Left lung (tissue), 10 donors: ENCODE measurements around the gene MYRF. TPM values are rescaled to one million over a fixed set of nuclear protein-coding genes. Genes with fewer than 3 reads are reported as not detected.

Source experiments
- ATAC-seq: fragments of 200-7000 bp; cut with Tn5 transposase; one replicate; pipeline ENCODE4 v1.9.1; 2020; ENCODE audit warnings: moderate library complexity
- DNase-seq, 4 donors: peaks; one replicate each; pipeline ENCODE4 v3.0.0-alpha.2; 2013 to 2020
- H3K27ac ChIP-seq, 2 donors: fragments of 200-600 bp; sonication (generic) in 1 of 2; one replicate each; pipeline versions ENCODE4 v1.5.0 to v1.8.0; 2020 to 2021
- H3K27me3 ChIP-seq, 2 donors: fragments of 200-600 bp; sonication (generic) in 1 of 2; one replicate each; pipeline versions ENCODE4 v1.5.0 to v1.8.0; 2020 to 2021
- H3K36me3 ChIP-seq, 2 donors: fragments of 200-600 bp; sonication (generic) in 1 of 2; one replicate each; pipeline versions ENCODE4 v1.5.0 to v1.8.0; 2020 to 2021
- H3K4me1 ChIP-seq, 2 donors: fragments of 200-600 bp; one replicate each; pipeline ENCODE4 v1.8.0; 2021
- H3K4me3 ChIP-seq, 2 donors: fragments of 200-600 bp; sonication (generic) in 1 of 2; one replicate each; pipeline versions ENCODE4 v1.5.0 to v1.8.0; 2020 to 2021; ENCODE audit warnings: mild to moderate bottlenecking in 1 of 2
- H3K9me3 ChIP-seq, 2 donors: fragments of 200-600 bp; sonication (generic) in 1 of 2; one replicate each; pipeline versions ENCODE4 v1.5.0 to v1.8.0; 2020 to 2021
- CTCF ChIP-seq, 2 donors: fragments of 200-600 bp; sonication (generic) in 1 of 2; IDR thresholded peaks; one replicate each; pipeline versions ENCODE4 v1.5.0 to v1.8.0; 2021; ENCODE audit warnings: antibody characterized with exemption in 2 of 2
- intact Hi-C, 2 donors: fragments of 100-400 bp; cut with DNase I; formaldehyde crosslinking; loops; one replicate each; pipeline versions ENCODE4 v1.11.2 to v1.14.2; 2022
- polyA plus RNA-seq, 6 donors: library from polyadenylated mRNA; unstranded; fragments of 120-200 nt; gene quantifications; one replicate each; pipeline ENCODE4 v1.2.1, GENCODE V29; 2013; ENCODE audit not compliant: insufficient read length in 6 of 6
- total RNA-seq, 2 donors: library from RNA; stranded (reverse); fragmentation: NEBNext Ultra II Directional; extraction: Animal tissue kit (Norgen Biotek cat#: 25700); gene quantifications; one replicate each; pipeline ENCODE4 v1.2.1, GENCODE V29; 2021
- donor health status: DM: no; HTN: yes; CAD: no.
- donor health status: DM: no; HTN: no; CAD: no.

The MYRF gene
- total and polyA plus RNA-seq, 8 donors = 15.4 to 37.2 (median 29.9) TPM

GRCh38 chr11:61711498-61711897, 40.9 kb upstream of the MYRF start:
- Histone ChIP-seq H3K4me3 (no peak overlapping the region), H3K27ac (no peak overlapping the region), H3K36me3 (no peaks in the 10 kb centered on the region), H3K4me1 (peaks cover 0 to 14% of the 10 kb centered on the region in 2 donors), H3K27me3 (no peaks in the 10 kb centered on the region), H3K9me3 (no peaks in the 10 kb centered on the region)
- ATAC-seq = no peak
- intact Hi-C loops = no loop called here
- DNase-seq = no peak
- no peak for TF ChIP-seq CTCF (IDR thresholded peaks at IDR 0.05)

DNA sequence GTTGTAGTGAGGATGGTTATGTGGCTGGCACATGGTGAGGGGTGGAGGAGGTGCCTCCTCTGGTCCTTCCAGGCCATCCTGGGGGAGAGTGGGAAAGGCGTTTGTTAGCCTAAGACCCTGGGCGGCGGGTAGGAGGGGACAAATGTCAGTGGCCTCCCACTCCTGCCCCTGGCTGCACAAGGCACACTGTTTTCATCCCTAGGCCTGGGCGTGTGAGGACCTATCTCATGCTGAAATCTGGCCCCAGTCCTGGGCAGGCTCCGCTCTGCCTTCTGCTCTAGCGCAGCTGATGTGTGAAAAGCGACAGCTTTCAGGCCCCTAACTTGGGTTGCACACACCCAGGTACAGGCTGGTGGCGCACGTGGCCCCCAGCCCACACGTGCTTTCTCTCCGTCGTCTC, 40.1 kb upstream of the MYRF start:
- H3K4me1 ChIP-seq = peaks cover 0 to 22% of the 10 kb centered on the region in 2 donors

GRCh38 chr11:61712846-61713245, 39.6 kb upstream of the MYRF start:
- no peak for TF ChIP-seq CTCF (IDR thresholded peaks at IDR 0.05)
- Histone ChIP-seq H3K4me3 (no peak overlapping the region), H3K27ac (no peak overlapping the region), H3K9me3 (no peaks in the 10 kb centered on the region), H3K27me3 (no peaks in the 10 kb centered on the region), H3K4me1 (peaks cover 0 to 27% of the 10 kb centered on the region in 2 donors), H3K36me3 (no peaks in the 10 kb centered on the region)
- ATAC-seq (no peak), DNase-seq (no peak)
- intact Hi-C loops = no loop called here

More for the DNA sequence above, 40.1 kb upstream of the MYRF start:
- Histone ChIP-seq H3K4me3 (no peak overlapping the region), H3K27me3 (no peaks in the 10 kb centered on the region), H3K27ac (no peak overlapping the region), H3K9me3 (no peaks in the 10 kb centered on the region), H3K36me3 (no peaks in the 10 kb centered on the region)
- intact Hi-C loops = no loop called here
- DNase-seq (no peak), ATAC-seq (no peak)
- TF ChIP-seq CTCF (IDR thresholded peaks at IDR 0.05) = no peak

DNA sequence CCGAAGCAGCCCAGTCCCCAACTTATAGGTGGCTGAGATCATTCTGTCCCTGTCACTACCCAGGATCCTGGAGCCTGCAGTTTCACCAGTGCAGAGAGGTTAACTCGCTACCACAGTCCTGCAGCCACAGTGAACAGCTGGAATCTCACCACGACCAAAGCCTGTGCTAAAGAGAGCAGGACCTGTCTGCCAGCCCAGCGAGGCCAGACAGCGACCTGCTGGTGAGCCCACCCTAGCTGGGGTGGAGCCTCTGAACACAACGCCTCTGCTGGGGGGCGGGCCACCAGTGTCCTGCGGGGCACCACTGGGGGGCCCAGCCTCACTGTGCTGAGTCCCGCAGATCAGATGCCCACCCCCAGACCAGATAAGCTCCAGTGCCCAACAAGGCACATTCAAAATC, 39.0 kb upstream of the MYRF start:
- no peak for TF ChIP-seq CTCF (IDR thresholded peaks at IDR 0.05)
- peaks cover 0 to 4% of the 10 kb centered on the region in 2 donors for H3K27me3 ChIP-seq
- intact Hi-C loops = no loop called here
- no peak for ATAC-seq
- no peak for DNase-seq
- H3K4me3 ChIP-seq = no peak overlapping the region
- no peaks in the 10 kb centered on the region for H3K36me3 ChIP-seq
- H3K27ac ChIP-seq = no peak overlapping the region
- no peaks in the 10 kb centered on the region for H3K9me3 ChIP-seq
- peaks cover 0 to 31% of the 10 kb centered on the region in 2 donors for H3K4me1 ChIP-seq

- DNase-seq = no peak
- intact Hi-C loops = no loop called here
- ATAC-seq = no peak
- Histone ChIP-seq H3K9me3 (no peaks in the 10 kb centered on the region), H3K4me1 (peaks cover 0 to 35% of the 10 kb centered on the region in 2 donors), H3K27ac (no peak overlapping the region), H3K27me3 (peaks cover 0 to 8% of the 10 kb centered on the region in 2 donors), H3K36me3 (no peaks in the 10 kb centered on the region), H3K4me3 (no peak overlapping the region)
- no peak for TF ChIP-seq CTCF (IDR thresholded peaks at IDR 0.05)
Observed at GRCh38 chr11:61713906-61714305, 38.5 kb upstream of the MYRF start.
